BJ (cell line): ENCODE measurements around the gene TRAF3IP1. TPM values are rescaled to one million over a fixed set of nuclear protein-coding genes. Genes with fewer than 3 reads are reported as not detected.

Experiments used
- CTCF ChIA-PET: fragments of 350-600 bp; formaldehyde crosslinking; extraction: SDS; loops from one replicate; lab custom pipeline; 2021; ENCODE audit warnings: antibody characterized with exemption, inconsistent platforms; lab: Yijun Ruan, JAX
- POLR2A ChIA-PET: fragments of 300-600 bp; sonication (Branson Sonifier 250); formaldehyde crosslinking; extraction: SDS; loops from one replicate; lab custom pipeline; 2021; ENCODE audit warnings: antibody characterized with exemption; lab: Charles Lee
- DNase-seq: peaks from one replicate; pipeline ENCODE4 v3.0.0-alpha.2; 2011; ENCODE audit warnings: low read depth
- H3K27me3 ChIP-seq: 2 replicates; pipeline ENCODE4 v1.6.0; 2011; ENCODE audit warnings: low read length; ENCODE audit not compliant: control insufficient read depth, insufficient read depth
- H3K36me3 ChIP-seq: 2 replicates; pipeline ENCODE4 v1.5.1; 2011; ENCODE audit warnings: low read length; ENCODE audit not compliant: control insufficient read depth, insufficient read depth
- H3K4me3 ChIP-seq: 2 replicates; pipeline ENCODE4 v1.5.1; 2011; ENCODE audit warnings: low read depth, mild to moderate bottlenecking, control low read depth, low read length
- CTCF ChIP-seq: IDR thresholded peaks from 2 replicates; pipeline ENCODE4 v1.5.1; 2011; ENCODE audit warnings: low read depth, mild to moderate bottlenecking, control low read depth, inconsistent platforms, low read length, moderate library complexity; ENCODE audit not compliant: insufficient read depth
- polyA plus RNA-seq: library from polyadenylated mRNA; depleted of rRNA; stranded (reverse); fragments of >200 nt; gene quantifications from 2 replicates; pipeline ENCODE4 v1.2.3, GENCODE V29; 2011

TRAF3IP1 gene
- polyA plus RNA-seq, 1 experiment, result 5.8 TPM

DNA sequence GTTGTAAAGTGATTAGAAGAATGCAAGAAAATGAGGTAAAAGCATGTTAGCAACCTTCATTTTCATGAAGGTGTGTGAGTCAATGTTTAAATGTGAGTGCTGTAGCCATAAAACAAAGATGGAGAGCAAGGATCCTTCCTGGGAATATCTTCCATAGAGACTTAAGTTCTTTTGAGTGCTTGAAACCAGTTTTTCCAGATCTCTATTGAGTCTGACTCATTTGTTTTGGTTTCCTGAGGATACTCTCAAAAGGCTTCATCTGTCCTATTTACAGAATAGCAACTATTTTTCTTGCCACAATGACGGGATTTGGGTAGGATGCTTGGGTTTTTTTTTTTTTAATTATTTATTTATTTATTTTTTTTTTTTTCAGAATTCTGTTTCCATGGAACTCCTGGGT is 60.5 kb downstream of the TRAF3IP1 start:
- Histone ChIP-seq H3K4me3 (no peak overlapping the region), H3K27me3 (no peaks in the 10 kb centered on the region), H3K36me3 (no peaks in the 10 kb centered on the region)
- ChIA-PET POLR2A (no interaction called here), CTCF (interaction anchor here (2.2 kb wide), 1 partner anchor 11 kb away, joined by 11 read pairs; no protein-coding TSS in a partner anchor)
- DNase-seq, result peak; percentile 59
- TF ChIP-seq CTCF, result no peak

- DNase-seq, result no peak
- Histone ChIP-seq H3K27me3 (no peaks in the 10 kb centered on the region), H3K4me3 (no peak overlapping the region), H3K36me3 (no peaks in the 10 kb centered on the region)
- ChIA-PET POLR2A (no interaction called here), CTCF (interaction anchor here (2.2 kb wide), 1 partner anchor 11 kb away, joined by 11 read pairs; no protein-coding TSS in a partner anchor)
- no peak for TF ChIP-seq CTCF
These were observed 61.2 kb downstream of the TRAF3IP1 start for GRCh38 chr2:238381341-238382115.

GRCh38 chr2:238382381-238382781 is 62.1 kb downstream of the TRAF3IP1 start:
- no peak for DNase-seq

DNA sequence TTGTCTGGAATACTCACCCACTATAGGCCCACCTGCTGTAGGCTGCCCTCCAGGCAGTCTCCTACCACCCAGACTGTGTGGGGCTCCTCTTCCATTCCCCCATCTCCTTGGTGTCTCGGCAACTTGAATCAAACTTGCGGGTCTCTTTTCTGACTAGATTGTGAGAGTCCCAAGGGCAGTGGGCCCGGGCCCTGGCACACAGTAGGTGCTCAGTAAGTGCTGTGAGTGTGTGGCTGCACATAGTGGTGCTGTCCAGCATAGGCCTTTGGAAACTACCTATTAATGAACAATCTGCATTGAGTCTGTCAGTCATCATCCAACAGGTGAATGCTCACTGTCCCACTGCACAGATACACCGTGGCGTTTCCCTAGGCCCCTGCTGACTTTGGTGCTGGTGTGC is 62.8 kb downstream of the TRAF3IP1 start:
- no peak for TF ChIP-seq CTCF
- CTCF ChIA-PET, result no interaction called here
- Histone ChIP-seq H3K36me3 (no peaks in the 10 kb centered on the region), H3K4me3 (no peak overlapping the region), H3K27me3 (no peaks in the 10 kb centered on the region)
- DNase-seq, result no peak
- POLR2A ChIA-PET, result no interaction called here

More at GRCh38 chr2:238382381-238382781, 62.1 kb downstream of the TRAF3IP1 start:
- Histone ChIP-seq H3K36me3 (no peaks in the 10 kb centered on the region), H3K4me3 (no peak overlapping the region), H3K27me3 (no peaks in the 10 kb centered on the region)
- POLR2A ChIA-PET, result no interaction called here
- no peak for TF ChIP-seq CTCF
- CTCF ChIA-PET, result no interaction called here

DNA sequence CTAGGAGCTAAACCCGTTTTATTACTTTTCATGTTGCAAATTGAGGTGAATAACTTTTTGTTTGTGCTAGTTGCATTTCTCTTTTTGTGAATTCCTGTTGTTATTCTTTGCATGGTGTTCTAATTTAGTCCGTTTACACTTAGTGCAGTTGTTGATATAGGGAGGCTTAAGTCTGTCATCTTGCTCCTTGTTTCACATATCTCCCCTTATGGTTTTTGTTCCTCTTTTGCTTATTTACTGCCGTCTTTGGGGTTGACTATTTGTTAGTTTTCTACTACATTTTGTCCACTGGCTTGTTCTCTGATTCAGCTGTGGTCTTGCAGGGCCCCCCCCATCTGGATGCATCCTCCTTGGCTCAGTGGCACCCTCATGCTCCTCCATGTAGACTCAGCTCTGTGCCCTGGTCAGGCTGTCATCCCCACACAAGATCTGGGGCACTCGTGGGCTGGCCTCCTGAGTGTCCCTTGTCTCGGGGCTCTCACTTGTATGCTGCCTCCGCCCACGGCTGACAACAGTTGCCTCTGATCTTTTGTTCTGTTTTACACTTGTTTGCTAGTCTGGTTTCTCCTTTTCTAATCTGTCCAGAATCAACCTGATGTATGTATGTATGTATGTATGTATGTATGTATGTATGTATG is 63.5 kb downstream of the TRAF3IP1 start:
- Histone ChIP-seq H3K4me3 (no peak overlapping the region), H3K36me3 (no peaks in the 10 kb centered on the region), H3K27me3 (no peaks in the 10 kb centered on the region)
- no peak for TF ChIP-seq CTCF
- no peak for DNase-seq
- ChIA-PET CTCF (no interaction called here), POLR2A (no interaction called here)
